HepG2 (cell line): ENCODE data around the gene SH2D2A. TPM values are rescaled to one million over a fixed set of nuclear protein-coding genes. Genes with fewer than 3 reads are reported as not detected.

Experiments
- ATAC-seq: fragments of 200-7000 bp; cut with Tn5 transposase; 3 replicates; pipeline ENCODE4 v1.9.1; 2020; ENCODE audit warnings: mild to moderate bottlenecking, moderate library complexity
- BruUV-seq: library from RNA; stranded (reverse); fragments of 400-500 nt; replicated peaks from 2 replicates; lab custom pipeline; 2021; lab: Mats Ljungman, UMichigan
- CTCF ChIA-PET: fragments of 300-600 bp; formaldehyde crosslinking; extraction: SDS; loops from one replicate; lab custom pipeline; 2021; ENCODE audit warnings: low total read pairs, inconsistent platforms, low intra/inter-chr PET ratio; lab: Yijun Ruan, JAX
- POLR2A ChIA-PET: fragments of 350-600 bp; sonication (Branson Sonifier 250); formaldehyde crosslinking; loops from one replicate; lab custom pipeline; 2020; ENCODE audit warnings: antibody characterized with exemption, inconsistent platforms; lab: Yijun Ruan, JAX
- DNase-seq: peaks from one replicate; pipeline ENCODE4 v3.0.0-alpha.2; 2015; ENCODE audit warnings: low spot score
- FAIRE-seq: peaks from 3 replicates; lab custom pipeline; 2011; peaks lifted over from hg19 to GRCh38; lab: Jason Lieb, UNC
- H2AFZ ChIP-seq: one replicate; pipeline ENCODE4 v1.6.1; 2011; ENCODE audit warnings: low read length, inconsistent platforms
- H3K27ac ChIP-seq: fragments of 300-600 bp; 3 replicates; pipeline ENCODE4 v1.8.0; 2011; ENCODE audit warnings: mixed run types, mild to moderate bottlenecking, mixed read lengths, low read length, inconsistent platforms; ENCODE audit not compliant: insufficient read depth; ENCODE audit errors: extremely low read length
- H3K27me3 ChIP-seq, 2 experiments: fragments of 200-600 bp in 1 of 2; 2 replicates in 1 of 2; 3 replicates in 1 of 2; pipeline versions ENCODE4 v1.6.0 to v1.8.0; 2011; ENCODE audit warnings: low read length in 2 of 2, mild to moderate bottlenecking in 2 of 2, moderate library complexity in 2 of 2, inconsistent platforms in 1 of 2; ENCODE audit not compliant: insufficient read depth in 2 of 2, control insufficient read depth in 1 of 2
- H3K36me3 ChIP-seq, 2 experiments: fragments of 200-600 bp in 1 of 2; replicated peaks in 1 of 2; 2 replicates in 1 of 2; 3 replicates in 1 of 2; pipeline versions ENCODE4 v1.5.1 to v1.8.0; 2011; ENCODE audit warnings: low read length in 2 of 2, inconsistent platforms in 1 of 2; ENCODE audit not compliant: insufficient read depth in 2 of 2, control insufficient read depth in 1 of 2
- H3K4me1 ChIP-seq: 2 replicates; pipeline ENCODE4 v1.5.1; 2012; ENCODE audit warnings: low read length, inconsistent platforms; ENCODE audit not compliant: insufficient read depth
- H3K4me2 ChIP-seq: 2 replicates; pipeline ENCODE4 v1.6.0; 2011; ENCODE audit warnings: low read depth, low read length, inconsistent platforms
- H3K4me3 ChIP-seq, 3 experiments: fragments of 200-600 bp in 1 of 3; sonication (generic), shearing (Covaris generic) in 1 of 3; replicated peaks in 1 of 3; 2 replicates each; pipeline ENCODE4 v1.5.1; 2011 to 2016; ENCODE audit warnings: low read length in 3 of 3, inconsistent platforms in 2 of 3, low read depth in 2 of 3, mild to moderate bottlenecking in 2 of 3, control low read depth in 1 of 3, mixed read lengths in 1 of 3; ENCODE audit not compliant: insufficient read depth in 1 of 3
- H3K79me2 ChIP-seq: one replicate; pipeline ENCODE4 v1.6.1; 2011; ENCODE audit warnings: low read length, inconsistent platforms; ENCODE audit not compliant: insufficient read depth
- H3K9ac ChIP-seq: 2 replicates; pipeline ENCODE4 v1.6.0; 2011; ENCODE audit warnings: mild to moderate bottlenecking, low read depth, low read length, inconsistent platforms; ENCODE audit not compliant: insufficient read depth
- H3K9me3 ChIP-seq: 2 replicates; pipeline ENCODE4 v1.5.1; 2012; ENCODE audit warnings: mild to moderate bottlenecking, low read length
- H4K20me1 ChIP-seq: 2 replicates; pipeline ENCODE4 v1.6.0; 2011; ENCODE audit warnings: inconsistent platforms, mild to moderate bottlenecking, low read length, moderate library complexity; ENCODE audit not compliant: insufficient read depth
- AGO2 ChIP-seq: fragments of 200-400 bp; formaldehyde crosslinking; optimal IDR thresholded peaks from 2 replicates; pipeline ENCODE3; 2017; ENCODE audit warnings: mild to moderate bottlenecking, low read depth, low read length, moderate library complexity
- CEBPB ChIP-seq: IDR thresholded peaks from 2 replicates; pipeline ENCODE4 v1.6.1; 2011; ENCODE audit warnings: low read depth, low read length, improper control_type of control experiment, borderline replicate concordance
- CENPBD1 ChIP-seq: sonication (generic); formaldehyde crosslinking; IDR thresholded peaks from 2 replicates; pipeline ENCODE4 v1.8.0; 2022; ENCODE audit warnings: missing genetic modification reagents, low read depth, mild to moderate bottlenecking, borderline replicate concordance
- GMEB2 ChIP-seq: IDR thresholded peaks from 2 replicates; pipeline ENCODE4 v1.6.1; 2016; ENCODE audit warnings: missing biosample characterization, missing genetic modification reagents, low read depth
- HNF1A ChIP-seq, 2 experiments: sonication (generic) in 1 of 2; formaldehyde crosslinking in 1 of 2; IDR thresholded peaks; 2 replicates each; pipeline versions ENCODE4 v1.4.0 to v1.6.1; 2016 to 2020; ENCODE audit warnings: borderline replicate concordance in 1 of 2, low read depth in 1 of 2, mild to moderate bottlenecking in 1 of 2, missing genetic modification reagents in 1 of 2
- NFIB ChIP-seq: sonication (generic); formaldehyde crosslinking; IDR thresholded peaks from 2 replicates; pipeline ENCODE4 v1.9.0; 2021; ENCODE audit warnings: missing genetic modification reagents, mild to moderate bottlenecking, borderline replicate concordance
- RORA ChIP-seq: sonication (generic); formaldehyde crosslinking; IDR thresholded peaks from 2 replicates; pipeline ENCODE4 v1.5.0; 2020; ENCODE audit warnings: mild to moderate bottlenecking, missing genetic modification reagents, moderate library complexity
- SALL1 ChIP-seq: sonication (generic); formaldehyde crosslinking; IDR thresholded peaks from 2 replicates; pipeline ENCODE4 v1.8.0; 2022; ENCODE audit warnings: mild to moderate bottlenecking, missing genetic modification reagents
- ZNF101 ChIP-seq: sonication (generic); formaldehyde crosslinking; IDR thresholded peaks from 2 replicates; pipeline ENCODE4 v1.4.0; 2020; ENCODE audit warnings: mild to moderate bottlenecking, low read depth, missing genetic modification reagents, borderline replicate concordance
- ZNF326 ChIP-seq: sonication (generic); formaldehyde crosslinking; IDR thresholded peaks from 2 replicates; pipeline ENCODE4 v1.4.0; 2020; ENCODE audit warnings: missing genetic modification reagents, borderline replicate concordance
- ZNF329 ChIP-seq: sonication (generic); formaldehyde crosslinking; IDR thresholded peaks from 2 replicates; pipeline ENCODE4 v1.9.0; 2021; ENCODE audit warnings: low read depth, mild to moderate bottlenecking, missing genetic modification reagents
- ZNF451 ChIP-seq: sonication (generic); formaldehyde crosslinking; IDR thresholded peaks from 2 replicates; pipeline ENCODE4 v1.5.0; 2020; ENCODE audit warnings: mild to moderate bottlenecking, missing genetic modification reagents
- ZNF460 ChIP-seq: sonication (generic); formaldehyde crosslinking; IDR thresholded peaks from 2 replicates; pipeline ENCODE4 v1.5.1; 2020; ENCODE audit warnings: missing genetic modification reagents, mild to moderate bottlenecking, borderline replicate concordance
- ZNF564 ChIP-seq: sonication (generic); formaldehyde crosslinking; IDR thresholded peaks from 2 replicates; pipeline ENCODE4 v1.8.1; 2023; ENCODE audit warnings: mild to moderate bottlenecking, missing genetic modification reagents
- ZNF569 ChIP-seq: sonication (generic); formaldehyde crosslinking; IDR thresholded peaks from 2 replicates; pipeline ENCODE4 v1.5.0; 2020; ENCODE audit warnings: mild to moderate bottlenecking, missing genetic modification reagents, moderate library complexity, borderline replicate concordance
- ZNF570 ChIP-seq: sonication (generic); formaldehyde crosslinking; IDR thresholded peaks from 2 replicates; pipeline ENCODE4 v1.4.0; 2020; ENCODE audit warnings: mild to moderate bottlenecking, missing genetic modification reagents, borderline replicate concordance
- ZUFSP ChIP-seq: sonication (generic); formaldehyde crosslinking; IDR thresholded peaks from 2 replicates; pipeline ENCODE4 v1.9.0; 2021; ENCODE audit warnings: missing genetic modification reagents, mild to moderate bottlenecking, borderline replicate concordance
- WGBS: methylation state at CpG from one replicate; pipeline ENCODE4 v1.1.6; 2017; ENCODE audit warnings: low lambda C conversion rate; 5-methylcytosine and 5-hydroxymethylcytosine counted together
- in situ Hi-C: cut with HindIII; loops from 2 replicates; pipeline ENCODE4 v1.10.0; 2017; ENCODE audit warnings: low pct_unique_long_range_greater_than_20kb; ENCODE audit not compliant: extremely low pct_ligation_motif_present
- intact Hi-C: fragments of 100-400 bp; cut with micrococcal nuclease; formaldehyde crosslinking; loops from one replicate; pipeline ENCODE4 v1.10.0; 2022; ENCODE audit not compliant: unreplicated experiment
- polyA plus RNA-seq, 8 experiments: library from polyadenylated mRNA; depleted of rRNA in 3 of 8; stranded (reverse) in 7 of 8; unstranded in 1 of 8; fragments of >200 nt; fragmentation: Illumina TruSeq in 4 of 8; extraction: Trizol in 4 of 8; gene quantifications; 2 replicates each; pipeline versions ENCODE4 v1.2.1 to v1.2.3, GENCODE V29; 2011 to 2016; ENCODE audit warnings: low read depth in 4 of 8, missing spikeins in 1 of 8, mixed read lengths in 1 of 8; ENCODE audit not compliant: insufficient read depth in 1 of 8
- total RNA-seq, 5 experiments: library from RNA; depleted of rRNA; stranded (reverse); fragments of >200 nt; fragmentation: Illumina TruSeq; extraction: Trizol; gene quantifications; 2 replicates each; pipeline ENCODE4 v1.2.3, GENCODE V29; 2016; ENCODE audit warnings: low read depth in 1 of 5

Gene SH2D2A
- total and polyA plus RNA-seq, 2 of the 13 experiments (the other 11 are each of a cell fraction or from before 2014, with no cell fraction given), result 0.57 to 0.73 TPM

- Histone ChIP-seq H3K27ac (no peak overlapping the region), H4K20me1 (no peaks in the 10 kb centered on the region), H3K9me3 (no peaks in the 10 kb centered on the region), H2AFZ (no peak overlapping the region), H3K4me3 (no peak overlapping the region), H3K27me3 (no peaks in the 10 kb centered on the region; a peak in 1 of 5 replicates), H3K79me2 (peaks cover 10% of the 10 kb centered on the region), H3K4me2 (no peak overlapping the region), H3K4me1 (peaks cover 12% of the 10 kb centered on the region), H3K36me3 (no peaks in the 10 kb centered on the region)
- in situ Hi-C loops (no loop called here), intact Hi-C loops (no loop called here)
- WGBS, result 95% methylated on average over 1 of the region's 1 CpG
- no peak for FAIRE-seq
- POLR2A ChIA-PET, result interaction anchor here (2.1 to 2.6 kb wide), 2 partner anchors 10 to 28 kb away, joined by 8 to 12 read pairs; partner anchors contain the start of genes ISG20L2, METTL25B and PRCC
- ATAC-seq, result no peak
- CTCF ChIA-PET, result no interaction called here
- no peak for DNase-seq
- no TSS peak for BruUV-seq
- TF ChIP-seq AGO2 (no peak), ZNF451 (CRISPR knock-in tag) (no peak), ZNF329 (no peak), GMEB2 (CRISPR knock-in tag) (no peak), ZNF326 (CRISPR knock-in tag) (no peak), ZNF569 (CRISPR knock-in tag) (no peak), ZNF570 (CRISPR knock-in tag) (no peak), CENPBD1 (CRISPR knock-in tag) (no peak), ZNF101 (CRISPR knock-in tag) (no peak), ZNF460 (CRISPR knock-in tag) (no peak), NFIB (CRISPR knock-in tag) (no peak), ZNF564 (CRISPR knock-in tag) (no peak), ZUFSP (CRISPR knock-in tag) (no peak), CEBPB (no peak), RORA (CRISPR knock-in tag) (no peak), SALL1 (no peak), HNF1A (IDR thresholded peaks at IDR 0.05; ENCODE audit: low read depth) (no peak), HNF1A (CRISPR knock-in tag; IDR thresholded peaks at IDR 0.05; ENCODE audit: borderline replicate concordance) (no peak)
- TF ChIP-seq, all 625 proteins: peak for 0
- no peak overlapping the region for H3K9ac ChIP-seq
Observed at GRCh38 chr1:156756355-156756754, 60.3 kb downstream of the SH2D2A start.
